Body of pancreas (tissue), 4 donors: Measurements from ENCODE around the gene PROS1. TPM values are rescaled to one million over a fixed set of nuclear protein-coding genes. Genes with fewer than 3 reads are reported as not detected.
A peak's percentile ranks its signal among the peaks of the same experiment; 100 is the strongest.

ENCODE experiments used
- ATAC-seq: fragments of 150-250 bp; one replicate; pipeline ENCODE4 v1.9.1; 2016
- DNase-seq, 4 donors: peaks; one replicate each; pipeline ENCODE4 v3.0.0-alpha.2; 2019
- H3K27ac ChIP-seq, 4 donors: fragments of 200-600 bp; sonication (generic); 1 replicate in 3 of 4; 2 replicates in 1 of 4; pipeline versions ENCODE4 v1.5.1 to v1.6.1; 2016 to 2019; ENCODE audit warnings: mild to moderate bottlenecking in 1 of 4, mixed read lengths in 1 of 4, moderate library complexity in 1 of 4
- H3K27me3 ChIP-seq, 2 donors: fragments of 200-600 bp; sonication (generic); one replicate each; pipeline ENCODE4 v1.6.0; 2016; ENCODE audit warnings: mild to moderate bottlenecking in 1 of 2
- H3K36me3 ChIP-seq, 2 donors: fragments of 200-600 bp; sonication (generic); replicated peaks in 1 of 2; 2 replicates each; pipeline ENCODE4 v1.5.1; 2016; ENCODE audit warnings: low read depth in 2 of 2; ENCODE audit not compliant: insufficient read depth in 1 of 2
- H3K4me1 ChIP-seq: fragments of 200-600 bp; sonication (generic); one replicate; pipeline ENCODE4 v1.6.0; 2016
- H3K4me3 ChIP-seq, 2 donors: fragments of 200-600 bp; sonication (generic); 1 replicate in 1 of 2; 2 replicates in 1 of 2; pipeline ENCODE4 v1.5.1; 2016 to 2019
- H3K9me3 ChIP-seq, 3 donors: fragments of 200-600 bp; sonication (generic); 1 replicate in 2 of 3; 2 replicates in 1 of 3; pipeline ENCODE4 v1.5.1; 2016
- POLR2A ChIP-seq, 3 donors: fragments of 450-650 bp; IDR thresholded peaks; one replicate each; pipeline ENCODE4 v1.6.1; 2016; ENCODE audit warnings: antibody characterized with exemption in 3 of 3, mild to moderate bottlenecking in 2 of 3
- WGBS, 2 donors: methylation state at CpG; one replicate each; pipeline ENCODE4 v1.1.5; 2017; 5-methylcytosine and 5-hydroxymethylcytosine counted together
- intact Hi-C: fragments of 100-400 bp; cut with DNase I; formaldehyde crosslinking; loops from one replicate; pipeline ENCODE4 v1.15.1; 2023
- total RNA-seq, 2 donors: library from RNA; depleted of rRNA; stranded (reverse); fragments of >200 nt; gene quantifications; one replicate each; pipeline ENCODE4 v1.1.0, GENCODE V29; 2016
- TF ChIP-seq, protein P1 (sequence below), 7 experiments: fragments of 450-650 bp in 4 of 7; fragments of 200-600 bp in 3 of 7; sonication (generic) in 3 of 7; IDR thresholded peaks; one replicate each; pipeline ENCODE4 v1.5.1; 2016 to 2019; ENCODE audit warnings: antibody characterized with exemption in 7 of 7

Gene PROS1
- total RNA-seq = 10 to 100 TPM in 1 of 2 donors, 1 to 10 TPM in 1; 5.6 to 15.8 TPM

GRCh38 chr3:93973131-93974126 is at the start of gene PROS1:
TSS of gene PROS1 (minus strand) at chr3:93973896. CDS start at chr3:93973749, 147 bp downstream.
- Histone ChIP-seq H3K27ac (peak within 1 kb of the TSS; percentile 4 to 80 (median 61)), H3K9me3 (no peaks in the 10 kb centered on the region), H3K36me3 (no peaks in the 10 kb centered on the region), H3K4me1 (peaks cover 11% of the 10 kb centered on the region), H3K4me3 (peak within 1 kb of the TSS in 1 of 2 donors; percentile 30), H3K27me3 (no peaks in the 10 kb centered on the region)
- TF ChIP-seq, protein P1, sequence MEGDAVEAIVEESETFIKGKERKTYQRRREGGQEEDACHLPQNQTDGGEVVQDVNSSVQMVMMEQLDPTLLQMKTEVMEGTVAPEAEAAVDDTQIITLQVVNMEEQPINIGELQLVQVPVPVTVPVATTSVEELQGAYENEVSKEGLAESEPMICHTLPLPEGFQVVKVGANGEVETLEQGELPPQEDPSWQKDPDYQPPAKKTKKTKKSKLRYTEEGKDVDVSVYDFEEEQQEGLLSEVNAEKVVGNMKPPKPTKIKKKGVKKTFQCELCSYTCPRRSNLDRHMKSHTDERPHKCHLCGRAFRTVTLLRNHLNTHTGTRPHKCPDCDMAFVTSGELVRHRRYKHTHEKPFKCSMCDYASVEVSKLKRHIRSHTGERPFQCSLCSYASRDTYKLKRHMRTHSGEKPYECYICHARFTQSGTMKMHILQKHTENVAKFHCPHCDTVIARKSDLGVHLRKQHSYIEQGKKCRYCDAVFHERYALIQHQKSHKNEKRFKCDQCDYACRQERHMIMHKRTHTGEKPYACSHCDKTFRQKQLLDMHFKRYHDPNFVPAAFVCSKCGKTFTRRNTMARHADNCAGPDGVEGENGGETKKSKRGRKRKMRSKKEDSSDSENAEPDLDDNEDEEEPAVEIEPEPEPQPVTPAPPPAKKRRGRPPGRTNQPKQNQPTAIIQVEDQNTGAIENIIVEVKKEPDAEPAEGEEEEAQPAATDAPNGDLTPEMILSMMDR (IDR thresholded peaks at IDR 0.05) = no peak
- peak; percentile 14 to 35 (median 22) for TF ChIP-seq POLR2A (IDR thresholded peaks at IDR 0.05)
- intact Hi-C loops = loop anchor here (10.0 kb wide), 1 partner anchor 91 kb away; the partner anchor contains the start of genes DHFR2 and NSUN3
- DNase-seq = peak; percentile 66 to 82 (median 73)
- 0 to 5% methylated on average over 7 to 47 of the region's 53 CpGs for WGBS, 2 donors
- ATAC-seq = peak; percentile 95

GRCh38 chr3:94020293-94020692 is 46.6 kb upstream of the PROS1 start:
- H3K4me1 ChIP-seq = peaks cover 16% of the 10 kb centered on the region
- H3K27me3 ChIP-seq = no peaks in the 10 kb centered on the region
- WGBS, 2 donors = 46 to 54% methylated on average over 3 of the region's 3 CpGs
- H3K27ac ChIP-seq = peak overlapping the region in 1 of 4 donors; percentile 12
- no peak for DNase-seq
- intact Hi-C loops = no loop called here
- TF ChIP-seq, protein P1 (IDR thresholded peaks at IDR 0.05) = no peak
- TF ChIP-seq POLR2A (IDR thresholded peaks at IDR 0.05) = no peak
- H3K36me3 ChIP-seq = no peaks in the 10 kb centered on the region
- H3K9me3 ChIP-seq = no peaks in the 10 kb centered on the region
- H3K4me3 ChIP-seq = no peak overlapping the region
- ATAC-seq = no peak

DNA sequence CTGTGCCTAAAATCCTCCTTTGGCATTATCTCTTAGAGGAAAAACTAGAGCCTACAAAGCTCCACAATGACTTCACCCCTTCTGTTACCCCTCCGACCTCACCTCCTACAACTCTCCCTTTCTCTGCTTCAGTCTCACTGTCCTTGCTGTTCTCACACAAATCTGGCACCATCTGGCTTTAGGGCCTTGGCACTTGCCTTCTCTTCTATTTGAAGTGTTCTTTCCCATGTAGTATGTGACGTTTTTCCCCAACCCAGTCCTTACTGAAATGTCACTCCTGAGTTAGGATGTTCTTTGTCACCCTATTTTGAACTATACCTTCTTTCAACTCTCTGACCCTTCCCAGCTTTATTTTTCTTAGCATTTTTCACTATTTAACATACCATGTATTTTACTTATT is 46.0 kb upstream of the PROS1 start:
- intact Hi-C loops = no loop called here
- Histone ChIP-seq H3K27me3 (no peaks in the 10 kb centered on the region), H3K4me1 (peaks cover 13% of the 10 kb centered on the region), H3K9me3 (no peaks in the 10 kb centered on the region), H3K27ac (peak overlapping the region in 1 of 4 donors; percentile 8), H3K4me3 (no peak overlapping the region), H3K36me3 (no peaks in the 10 kb centered on the region)
- 68 to 72% methylated on average over 2 of the region's 2 CpGs for WGBS, 2 donors
- DNase-seq (no peak), ATAC-seq (no peak)
- TF ChIP-seq, protein P1 (IDR thresholded peaks at IDR 0.05) = no peak
- no peak for TF ChIP-seq POLR2A (IDR thresholded peaks at IDR 0.05)

GRCh38 chr3:94015025-94015424 is 41.3 kb upstream of the PROS1 start:
- Histone ChIP-seq H3K4me3 (no peak overlapping the region), H3K9me3 (no peaks in the 10 kb centered on the region), H3K27ac (no peak overlapping the region), H3K4me1 (peaks cover 11% of the 10 kb centered on the region), H3K27me3 (no peaks in the 10 kb centered on the region), H3K36me3 (no peaks in the 10 kb centered on the region)
- DNase-seq (no peak), ATAC-seq (no peak)
- WGBS, 2 donors = 75 to 87% methylated on average over 1 of the region's 1 CpG
- TF ChIP-seq, protein P1 (IDR thresholded peaks at IDR 0.05) = no peak
- no peak for TF ChIP-seq POLR2A (IDR thresholded peaks at IDR 0.05)
- intact Hi-C loops = no loop called here
